Neural progenitor cell (in vitro differentiated cells): Measurements from ENCODE around the gene KLRF1.

Source experiments
- CTCF ChIP-seq: fragments of 200-600 bp; sonication (generic); IDR thresholded peaks from 2 replicates; pipeline ENCODE4 v1.5.1; 2017; ENCODE audit warnings: antibody characterized with exemption, mild to moderate bottlenecking
- EZH2 ChIP-seq: fragments of 200-600 bp; sonication (generic); IDR thresholded peaks from 2 replicates; pipeline ENCODE4 v1.6.1; 2017; ENCODE audit warnings: antibody characterized with exemption, mild to moderate bottlenecking, moderate library complexity

GRCh38 chr12:9866860-9867269 lies 39.6 kb downstream of the KLRF1 start:
- TF ChIP-seq CTCF (no peak), EZH2 (no peak)
